Thyroid gland (tissue), 4 donors: Measurements from ENCODE around the gene SMIM22. TPM values are rescaled to one million over a fixed set of nuclear protein-coding genes. Genes with fewer than 3 reads are reported as not detected.

Source experiments
- DNase-seq, 2 donors: peaks; one replicate each; pipeline ENCODE4 v3.0.0-alpha.2; 2019
- H3K27ac ChIP-seq, 3 donors: fragments of 200-600 bp; sonication (generic); 1 replicate in 2 of 3; 2 replicates in 1 of 3; pipeline ENCODE4 v1.5.1; 2016 to 2019; ENCODE audit warnings: mild to moderate bottlenecking in 1 of 3, moderate library complexity in 1 of 3
- H3K27me3 ChIP-seq: fragments of 200-600 bp; sonication (generic); one replicate; pipeline ENCODE4 v1.5.1; 2019
- H3K36me3 ChIP-seq, 2 donors: fragments of 200-600 bp; sonication (generic); one replicate each; pipeline ENCODE4 v1.5.1; 2016 to 2019
- H3K4me1 ChIP-seq, 2 donors: fragments of 200-600 bp; sonication (generic); one replicate each; pipeline ENCODE4 v1.5.1; 2017 to 2019
- H3K4me3 ChIP-seq, 3 donors: fragments of 200-600 bp; sonication (generic); replicated peaks in 1 of 3; 1 replicate in 2 of 3; 2 replicates in 1 of 3; pipeline ENCODE4 v1.5.1; 2016; ENCODE audit warnings: mild to moderate bottlenecking in 1 of 3
- H3K9me3 ChIP-seq: fragments of 200-600 bp; sonication (generic); one replicate; pipeline ENCODE4 v1.5.1; 2017
- POLR2A ChIP-seq, 2 donors: fragments of 450-650 bp; IDR thresholded peaks; one replicate each; pipeline ENCODE4 v1.6.1; 2017; ENCODE audit warnings: antibody characterized with exemption in 2 of 2, mild to moderate bottlenecking in 2 of 2, moderate library complexity in 1 of 2
- WGBS, 2 donors: methylation state at CpG; one replicate each; pipeline ENCODE4 v1.1.5; 2017; 5-methylcytosine and 5-hydroxymethylcytosine counted together
- intact Hi-C: fragments of 100-400 bp; cut with DNase I; formaldehyde crosslinking; loops from one replicate; pipeline ENCODE4 v1.15.1; 2023
- total RNA-seq, 4 donors: library from RNA; depleted of rRNA; stranded (reverse); fragments of >200 nt; gene quantifications; one replicate each; pipeline ENCODE4 v1.2.3, GENCODE V29; 2016
- TF ChIP-seq, protein P1 (sequence below), 6 experiments: fragments of 200-600 bp in 3 of 6; fragments of 450-650 bp in 3 of 6; sonication (generic) in 3 of 6; IDR thresholded peaks; one replicate each; pipeline ENCODE4 v1.5.1; 2016 to 2019; ENCODE audit warnings: antibody characterized with exemption in 6 of 6, mild to moderate bottlenecking in 2 of 6, inconsistent platforms in 1 of 6, moderate library complexity in 1 of 6

The SMIM22 gene
- total RNA-seq, 4 donors from 2014 or later = not detected

- Histone ChIP-seq H3K27me3 (no peaks in the 10 kb centered on the region), H3K27ac (no peak overlapping the region), H3K4me1 (peaks cover 6 to 8% of the 10 kb centered on the region in 2 donors), H3K9me3 (no peaks in the 10 kb centered on the region), H3K36me3 (peaks cover 14 to 33% of the 10 kb centered on the region in 2 donors), H3K4me3 (no peak overlapping the region)
- no peak for TF ChIP-seq POLR2A (IDR thresholded peaks at IDR 0.05)
- TF ChIP-seq, protein P1, sequence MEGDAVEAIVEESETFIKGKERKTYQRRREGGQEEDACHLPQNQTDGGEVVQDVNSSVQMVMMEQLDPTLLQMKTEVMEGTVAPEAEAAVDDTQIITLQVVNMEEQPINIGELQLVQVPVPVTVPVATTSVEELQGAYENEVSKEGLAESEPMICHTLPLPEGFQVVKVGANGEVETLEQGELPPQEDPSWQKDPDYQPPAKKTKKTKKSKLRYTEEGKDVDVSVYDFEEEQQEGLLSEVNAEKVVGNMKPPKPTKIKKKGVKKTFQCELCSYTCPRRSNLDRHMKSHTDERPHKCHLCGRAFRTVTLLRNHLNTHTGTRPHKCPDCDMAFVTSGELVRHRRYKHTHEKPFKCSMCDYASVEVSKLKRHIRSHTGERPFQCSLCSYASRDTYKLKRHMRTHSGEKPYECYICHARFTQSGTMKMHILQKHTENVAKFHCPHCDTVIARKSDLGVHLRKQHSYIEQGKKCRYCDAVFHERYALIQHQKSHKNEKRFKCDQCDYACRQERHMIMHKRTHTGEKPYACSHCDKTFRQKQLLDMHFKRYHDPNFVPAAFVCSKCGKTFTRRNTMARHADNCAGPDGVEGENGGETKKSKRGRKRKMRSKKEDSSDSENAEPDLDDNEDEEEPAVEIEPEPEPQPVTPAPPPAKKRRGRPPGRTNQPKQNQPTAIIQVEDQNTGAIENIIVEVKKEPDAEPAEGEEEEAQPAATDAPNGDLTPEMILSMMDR (IDR thresholded peaks at IDR 0.05) = no peak
- 97 to 98% methylated on average over 6 of the region's 6 CpGs for WGBS, 2 donors
- DNase-seq = no peak
- intact Hi-C loops = no loop called here
Observed at GRCh38 chr16:4806280-4806679, 11.1 kb downstream of the SMIM22 start.

- 93 to 96% methylated on average over 3 of the region's 3 CpGs for WGBS, 2 donors
- TF ChIP-seq, protein P1 (IDR thresholded peaks at IDR 0.05) = no peak
- no peak for TF ChIP-seq POLR2A (IDR thresholded peaks at IDR 0.05)
- H3K27me3 ChIP-seq = no peaks in the 10 kb centered on the region
- no peaks in the 10 kb centered on the region for H3K4me1 ChIP-seq
- H3K27ac ChIP-seq = no peak overlapping the region
- H3K4me3 ChIP-seq = no peak overlapping the region
- DNase-seq = no peak
- H3K36me3 ChIP-seq = peaks cover 26 to 74% of the 10 kb centered on the region in 2 donors
- intact Hi-C loops = no loop called here
- H3K9me3 ChIP-seq = no peaks in the 10 kb centered on the region
Observed at GRCh38 chr16:4811242-4811641, 16.1 kb downstream of the SMIM22 start.

- DNase-seq = no peak
- Histone ChIP-seq H3K4me1 (no peaks in the 10 kb centered on the region), H3K4me3 (no peak overlapping the region), H3K9me3 (no peaks in the 10 kb centered on the region), H3K27ac (no peak overlapping the region), H3K36me3 (peaks cover 22 to 80% of the 10 kb centered on the region in 2 donors), H3K27me3 (no peaks in the 10 kb centered on the region)
- no peak for TF ChIP-seq POLR2A (IDR thresholded peaks at IDR 0.05)
- TF ChIP-seq, protein P1 (IDR thresholded peaks at IDR 0.05) = no peak
- intact Hi-C loops = no loop called here
- 93% methylated on average over 9 of the region's 9 CpGs; no CpG with 5 or more reads in 1 of the 2 donors for WGBS, 2 donors
Observed at GRCh38 chr16:4811773-4812172, 16.6 kb downstream of the SMIM22 start.

DNA sequence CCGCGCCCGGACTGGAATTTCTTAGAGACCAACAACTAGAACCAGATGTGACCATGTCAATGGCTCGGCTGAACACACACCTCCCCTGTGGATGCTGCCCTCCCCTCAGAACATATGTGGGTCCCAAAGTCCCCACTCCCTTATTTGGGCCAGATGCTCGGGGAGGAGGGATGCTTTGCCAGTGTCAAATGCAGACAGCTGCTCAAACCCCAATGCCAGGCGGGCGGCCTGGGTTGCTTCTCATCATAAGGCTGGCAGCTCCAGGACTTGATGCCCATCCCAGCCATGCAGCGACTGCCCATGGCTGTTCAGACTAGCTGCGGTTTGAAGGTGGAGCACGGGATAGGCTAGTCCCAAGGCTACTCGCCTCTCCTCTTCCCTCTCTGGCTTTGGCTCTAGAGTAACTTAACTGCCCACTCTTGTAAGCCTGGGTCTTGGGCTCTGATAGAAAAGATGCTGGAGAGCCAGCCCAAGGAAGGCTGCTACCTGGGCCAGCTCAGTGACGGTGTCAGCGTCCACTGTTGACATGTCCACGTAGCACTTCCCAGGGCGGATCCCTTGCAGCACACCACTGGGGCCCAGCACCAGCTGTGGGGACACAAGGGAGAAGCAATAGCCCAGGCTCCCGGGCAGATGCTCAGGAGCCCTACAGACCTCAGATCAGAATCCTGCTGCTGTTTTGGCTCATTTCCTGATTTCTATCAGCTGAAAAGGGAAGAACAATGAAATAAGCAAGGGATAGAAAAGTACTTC, 18.3 kb downstream of the SMIM22 start:
- H3K27me3 ChIP-seq = no peaks in the 10 kb centered on the region
- WGBS, 2 donors = 97 to 100% methylated on average over 12 to 15 of the region's 16 CpGs
- no peaks in the 10 kb centered on the region for H3K4me1 ChIP-seq
- no peak for TF ChIP-seq POLR2A (IDR thresholded peaks at IDR 0.05)
- TF ChIP-seq, protein P1 (IDR thresholded peaks at IDR 0.05) = no peak
- H3K27ac ChIP-seq = no peak overlapping the region
- no peak for DNase-seq
- H3K36me3 ChIP-seq = peaks cover 29 to 84% of the 10 kb centered on the region in 2 donors
- no peaks in the 10 kb centered on the region for H3K9me3 ChIP-seq
- intact Hi-C loops = no loop called here
- H3K4me3 ChIP-seq = no peak overlapping the region

DNA sequence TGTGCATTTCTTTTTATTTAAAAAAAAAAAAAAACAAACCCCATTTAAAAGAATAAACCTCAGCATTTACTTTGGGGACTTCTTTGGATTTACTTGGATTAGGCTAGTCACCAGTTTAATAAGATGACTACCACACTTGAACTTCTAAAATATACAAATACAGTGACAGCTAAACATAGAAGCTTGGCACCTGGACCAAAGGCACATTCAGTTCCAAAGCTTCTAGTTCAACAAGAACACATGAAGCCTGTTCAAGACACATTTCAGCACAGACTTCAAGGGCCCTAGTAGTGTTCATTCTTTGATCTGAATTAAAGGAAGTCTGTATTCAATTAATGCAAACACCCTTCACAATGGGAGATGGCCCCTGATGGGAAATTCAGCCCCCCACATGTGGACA, 18.9 kb downstream of the SMIM22 start:
- intact Hi-C loops = no loop called here
- TF ChIP-seq, protein P1 (IDR thresholded peaks at IDR 0.05) = no peak
- no peak for TF ChIP-seq POLR2A (IDR thresholded peaks at IDR 0.05)
- Histone ChIP-seq H3K36me3 (peaks cover 29 to 79% of the 10 kb centered on the region in 2 donors), H3K27me3 (no peaks in the 10 kb centered on the region), H3K9me3 (no peaks in the 10 kb centered on the region), H3K4me1 (no peaks in the 10 kb centered on the region), H3K4me3 (no peak overlapping the region), H3K27ac (no peak overlapping the region)
- DNase-seq = no peak
